Tibial nerve (tissue), 3 donors: ENCODE data around the gene NKAIN4.

ENCODE experiments used
- POLR2A ChIP-seq, 2 donors: fragments of 450-650 bp; IDR thresholded peaks; one replicate each; pipeline ENCODE4 v1.6.1; 2017; ENCODE audit warnings: antibody characterized with exemption in 2 of 2, mild to moderate bottlenecking in 2 of 2, moderate library complexity in 2 of 2
- TF ChIP-seq, protein P1 (sequence below), 5 experiments: fragments of 200-600 bp in 3 of 5; fragments of 450-650 bp in 2 of 5; sonication (generic) in 3 of 5; IDR thresholded peaks; one replicate each; pipeline ENCODE4 v1.5.1; 2016 to 2019; ENCODE audit warnings: antibody characterized with exemption in 5 of 5, mild to moderate bottlenecking in 3 of 5, moderate library complexity in 2 of 5

DNA sequence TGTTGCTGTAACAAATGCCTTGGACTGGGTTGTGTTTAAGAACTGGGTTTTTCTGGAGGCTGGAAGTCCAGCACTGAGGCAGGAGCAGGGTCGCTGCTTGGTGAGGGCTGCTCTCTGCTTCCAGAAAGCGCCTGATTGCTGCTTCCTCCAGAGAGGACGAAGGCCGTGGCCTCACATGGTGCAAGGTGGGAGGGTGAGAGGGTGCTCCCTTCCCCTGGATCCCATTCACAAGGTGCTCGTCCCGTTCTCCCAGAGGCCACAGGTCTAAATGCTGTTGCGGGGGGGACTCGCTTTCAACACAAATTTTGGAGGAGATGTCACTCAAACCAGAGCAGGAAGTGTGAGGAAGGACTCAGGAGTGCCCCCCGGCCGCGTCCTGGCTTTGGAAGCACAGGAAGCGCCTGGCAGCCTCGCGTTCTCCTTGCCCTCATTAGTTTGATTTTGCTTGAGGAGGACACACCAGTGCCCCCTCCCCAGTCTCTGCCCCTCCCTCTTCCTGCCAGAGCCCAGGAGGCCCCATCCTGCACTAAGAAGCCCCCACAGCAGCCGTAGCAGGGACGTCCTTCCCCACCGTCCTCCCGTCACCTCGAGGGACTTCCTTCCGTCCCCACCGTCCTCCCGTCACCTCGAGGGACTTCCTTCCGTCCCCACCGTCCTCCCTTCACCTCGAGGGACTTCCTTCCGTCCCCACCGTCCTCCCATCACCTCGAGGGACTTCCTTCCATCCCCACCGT is 7.7 kb upstream of the NKAIN4 start:
- TF ChIP-seq, protein P1, sequence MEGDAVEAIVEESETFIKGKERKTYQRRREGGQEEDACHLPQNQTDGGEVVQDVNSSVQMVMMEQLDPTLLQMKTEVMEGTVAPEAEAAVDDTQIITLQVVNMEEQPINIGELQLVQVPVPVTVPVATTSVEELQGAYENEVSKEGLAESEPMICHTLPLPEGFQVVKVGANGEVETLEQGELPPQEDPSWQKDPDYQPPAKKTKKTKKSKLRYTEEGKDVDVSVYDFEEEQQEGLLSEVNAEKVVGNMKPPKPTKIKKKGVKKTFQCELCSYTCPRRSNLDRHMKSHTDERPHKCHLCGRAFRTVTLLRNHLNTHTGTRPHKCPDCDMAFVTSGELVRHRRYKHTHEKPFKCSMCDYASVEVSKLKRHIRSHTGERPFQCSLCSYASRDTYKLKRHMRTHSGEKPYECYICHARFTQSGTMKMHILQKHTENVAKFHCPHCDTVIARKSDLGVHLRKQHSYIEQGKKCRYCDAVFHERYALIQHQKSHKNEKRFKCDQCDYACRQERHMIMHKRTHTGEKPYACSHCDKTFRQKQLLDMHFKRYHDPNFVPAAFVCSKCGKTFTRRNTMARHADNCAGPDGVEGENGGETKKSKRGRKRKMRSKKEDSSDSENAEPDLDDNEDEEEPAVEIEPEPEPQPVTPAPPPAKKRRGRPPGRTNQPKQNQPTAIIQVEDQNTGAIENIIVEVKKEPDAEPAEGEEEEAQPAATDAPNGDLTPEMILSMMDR (IDR thresholded peaks at IDR 0.05), result no peak
- TF ChIP-seq POLR2A (IDR thresholded peaks at IDR 0.05), result no peak
